Adrenal gland (tissue), 12 donors: ENCODE results near the gene EHMT1. TPM values are rescaled to one million over a fixed set of nuclear protein-coding genes. Genes with fewer than 3 reads are reported as not detected.

ENCODE experiments used
- DNase-seq, 7 donors: peaks; one replicate each; pipeline ENCODE4 v3.0.0-alpha.2; 2019 to 2020
- H3K27ac ChIP-seq, 5 donors: fragments of 200-600 bp; sonication (generic) in 4 of 5; 1 replicate in 3 of 5; 2 replicates in 2 of 5; pipeline versions ENCODE4 v1.5.1 to v1.8.0; 2016 to 2020; ENCODE audit warnings: mild to moderate bottlenecking in 1 of 5
- H3K27me3 ChIP-seq: fragments of 200-600 bp; 2 replicates; pipeline ENCODE4 v1.8.0; 2021
- H3K36me3 ChIP-seq, 2 donors: fragments of 200-600 bp; replicated peaks in 1 of 2; 1 replicate in 1 of 2; 2 replicates in 1 of 2; pipeline versions ENCODE4 v1.5.1 to v1.8.0; 2018 to 2022
- H3K4me1 ChIP-seq, 2 donors: fragments of 200-600 bp; replicated peaks in 1 of 2; 1 replicate in 1 of 2; 2 replicates in 1 of 2; pipeline versions ENCODE4 v1.5.1 to v1.8.0; 2018 to 2021
- H3K4me3 ChIP-seq, 4 donors: fragments of 200-600 bp; sonication (generic) in 3 of 4; one replicate each; pipeline ENCODE4 v1.5.1; 2016 to 2018
- H3K9me3 ChIP-seq, 3 donors: fragments of 200-600 bp; sonication (generic) in 1 of 3; replicated peaks in 1 of 3; 1 replicate in 2 of 3; 2 replicates in 1 of 3; pipeline versions ENCODE4 v1.5.1 to v1.8.0; 2016 to 2021
- CTCF ChIP-seq, 6 experiments: fragments of 450-650 bp in 4 of 6; fragments of 200-600 bp in 2 of 6; sonication (generic) in 1 of 6; IDR thresholded peaks; 1 replicate in 5 of 6; 2 replicates in 1 of 6; pipeline versions ENCODE4 v1.5.1 to v1.8.0; 2016 to 2021; ENCODE audit warnings: antibody characterized with exemption in 6 of 6, mild to moderate bottlenecking in 2 of 6, moderate library complexity in 1 of 6
- POLR2A ChIP-seq, 2 donors: fragments of 450-650 bp; IDR thresholded peaks; one replicate each; pipeline ENCODE4 v1.6.1; 2017; ENCODE audit warnings: antibody characterized with exemption in 2 of 2, mild to moderate bottlenecking in 2 of 2, moderate library complexity in 1 of 2
- WGBS, 4 donors: extraction: QIAGEN DNeasy Blood & Tissue Kit in 2 of 4; methylation state at CpG; one replicate each; pipeline versions ENCODE4 v1.1.5 to v1.1.7; 2013 to 2017; 5-methylcytosine and 5-hydroxymethylcytosine counted together
- intact Hi-C, 2 donors: fragments of 100-400 bp; cut with DNase I; formaldehyde crosslinking; loops; one replicate each; pipeline versions ENCODE4 v1.14.1 to v1.15.0; 2022 to 2023
- polyA plus RNA-seq, 3 donors: library from polyadenylated mRNA; stranded (reverse); fragments of 200-250 nt in 2 of 3; fragments of 350-450 nt in 1 of 3; fragmentation: Illumina TruSeq in 1 of 3; extraction: RNeasy Lipid Tissue Mini Kit (QIAGEN cat#74804) in 1 of 3; gene quantifications; one replicate each; pipeline ENCODE4 v1.2.3, GENCODE V29; 2013 to 2014
- total RNA-seq, 9 donors: library from RNA; depleted of rRNA in 4 of 9; stranded (reverse); fragments of >200 nt in 4 of 9; fragments of 120-200 nt in 1 of 9; fragmentation: NEBNext Ultra II Directional in 1 of 9; extraction: Animal tissue kit (Norgen Biotek cat#: 25700) in 1 of 9; gene quantifications; one replicate each; pipeline versions ENCODE4 v1.1.0 to v1.2.4, GENCODE V29; 2013 to 2023
- donor health status: healthy with polysubstance abuse.
- donor health status: Bipolar disorder and iron deficiency.
- donor health status: DM: yes; HTN: yes; CAD: no.
- donor health status: DM: no; HTN: no; CAD: no.
- donor health status: DM: no; HTN: no; CAD: no.
- donor health status: DM: yes; HTN: yes; CAD: no.

EHMT1 gene
- total and polyA plus RNA-seq, 12 donors, result 42.0 to 171 (median 71.0) TPM

- intact Hi-C loops, result no loop called here
- no peak for TF ChIP-seq CTCF (IDR thresholded peaks at IDR 0.05)
- no peak for TF ChIP-seq POLR2A (IDR thresholded peaks at IDR 0.05)
- DNase-seq, result no peak
- Histone ChIP-seq H3K27me3 (no peaks in the 10 kb centered on the region), H3K4me3 (no peak overlapping the region), H3K36me3 (peaks cover 0 to 31% of the 10 kb centered on the region in 2 donors), H3K4me1 (peaks cover 0 to 21% of the 10 kb centered on the region in 2 donors), H3K27ac (no peak overlapping the region), H3K9me3 (no peaks in the 10 kb centered on the region)
- WGBS, 4 donors, result 83 to 91% (median 90%) methylated on average over 10 of the region's 10 CpGs
Observed at GRCh38 chr9:137750566-137750965, 131.8 kb downstream of the EHMT1 start.

GRCh38 chr9:137751616-137752015, 132.8 kb downstream of the EHMT1 start:
- H3K9me3 ChIP-seq, result no peaks in the 10 kb centered on the region
- intact Hi-C loops, result no loop called here
- no peak overlapping the region for H3K27ac ChIP-seq
- 78 to 97% (median 96%) methylated on average over 5 of the region's 5 CpGs for WGBS, 4 donors
- TF ChIP-seq POLR2A (IDR thresholded peaks at IDR 0.05), result no peak
- no peak for TF ChIP-seq CTCF (IDR thresholded peaks at IDR 0.05)
- H3K36me3 ChIP-seq, result peaks cover 0 to 28% of the 10 kb centered on the region in 2 donors
- DNase-seq, result no peak
- no peaks in the 10 kb centered on the region for H3K27me3 ChIP-seq
- peaks cover 0 to 16% of the 10 kb centered on the region in 2 donors for H3K4me1 ChIP-seq
- H3K4me3 ChIP-seq, result no peak overlapping the region

GRCh38 chr9:137752426-137752825, 133.6 kb downstream of the EHMT1 start:
- Histone ChIP-seq H3K4me1 (peaks cover 6 to 24% of the 10 kb centered on the region in 2 donors), H3K27me3 (no peaks in the 10 kb centered on the region), H3K36me3 (peaks cover 0 to 28% of the 10 kb centered on the region in 2 donors), H3K9me3 (no peaks in the 10 kb centered on the region), H3K4me3 (no peak overlapping the region), H3K27ac (no peak overlapping the region)
- 88 to 97% (median 94%) methylated on average over 14 of the region's 14 CpGs for WGBS, 4 donors
- peak in 1 of 7 donors; percentile 30 for DNase-seq
- intact Hi-C loops, result no loop called here
- no peak for TF ChIP-seq CTCF (IDR thresholded peaks at IDR 0.05)
- no peak for TF ChIP-seq POLR2A (IDR thresholded peaks at IDR 0.05)

- Histone ChIP-seq H3K4me1 (peaks cover 7 to 27% of the 10 kb centered on the region in 2 donors), H3K9me3 (no peaks in the 10 kb centered on the region), H3K27me3 (no peaks in the 10 kb centered on the region), H3K27ac (no peak overlapping the region), H3K36me3 (peaks cover 0 to 34% of the 10 kb centered on the region in 2 donors), H3K4me3 (no peak overlapping the region)
- intact Hi-C loops, result no loop called here
- peak in 1 of 7 donors; percentile 35 for DNase-seq
- TF ChIP-seq CTCF (IDR thresholded peaks at IDR 0.05) (no peak), POLR2A (IDR thresholded peaks at IDR 0.05) (no peak)
- WGBS, 4 donors, result 93 to 96% (median 93%) methylated on average over 18 to 22 of the region's 22 CpGs
Observed at GRCh38 chr9:137753192-137753765, 134.5 kb downstream of the EHMT1 start.
